Kidney (tissue), 14 donors: Measurements from ENCODE around the gene TAF1. TPM values are rescaled to one million over a fixed set of nuclear protein-coding genes. Genes with fewer than 3 reads are reported as not detected.
A peak's percentile ranks its signal among the peaks of the same experiment; 100 is the strongest.
"Not testable (repeated sequence)": the region's sequence is repeated elsewhere in the genome, so short reads cannot be mapped to it uniquely, and the experiment has no call there.

Experiments used
- DNase-seq, 5 donors: peaks; one replicate each; pipeline ENCODE4 v3.0.0-alpha.2; 2013 to 2020
- FAIRE-seq: peaks from 2 replicates; lab custom pipeline; 2012; peaks lifted over from hg19 to GRCh38; lab: Jason Lieb, UNC
- H3K27ac ChIP-seq, 2 donors: one replicate each; pipeline ENCODE4 v1.7.0; 2013; ENCODE audit warnings: low read depth in 2 of 2, low read length in 2 of 2, inconsistent platforms in 1 of 2
- H3K27me3 ChIP-seq: one replicate; pipeline ENCODE4 v1.7.1; 2013; ENCODE audit warnings: low read length, inconsistent platforms; ENCODE audit not compliant: control insufficient read depth, insufficient read depth
- H3K36me3 ChIP-seq, 3 donors: one replicate each; pipeline versions ENCODE4 v1.7.0 to v1.7.1; 2013; ENCODE audit warnings: low read length in 3 of 3, control low read depth in 1 of 3, inconsistent platforms in 1 of 3; ENCODE audit not compliant: insufficient read depth in 3 of 3, control insufficient read depth in 2 of 3
- H3K4me1 ChIP-seq, 3 donors: one replicate each; pipeline versions ENCODE4 v1.7.0 to v1.7.1; 2013; ENCODE audit warnings: low read length in 3 of 3, inconsistent platforms in 1 of 3, low read depth in 1 of 3; ENCODE audit not compliant: control insufficient read depth in 2 of 3, insufficient read depth in 2 of 3
- H3K4me3 ChIP-seq, 3 donors: one replicate each; pipeline versions ENCODE4 v1.7.0 to v1.8.1; 2013; ENCODE audit warnings: low read length in 3 of 3, control low read depth in 1 of 3, inconsistent platforms in 1 of 3
- H3K9ac ChIP-seq, 3 donors: one replicate each; pipeline versions ENCODE4 v1.7.0 to v1.7.1; 2013; ENCODE audit warnings: low read length in 3 of 3, control low read depth in 1 of 3, inconsistent platforms in 1 of 3
- H3K9me3 ChIP-seq, 3 donors: one replicate each; pipeline versions ENCODE4 v1.7.0 to v1.7.1; 2013; ENCODE audit warnings: low read length in 3 of 3, control low read depth in 1 of 3, inconsistent platforms in 1 of 3; ENCODE audit not compliant: control insufficient read depth in 2 of 3, insufficient read depth in 1 of 3
- CTCF ChIP-seq: IDR thresholded peaks from 3 replicates; pipeline ENCODE4 v1.5.1; 2012; ENCODE audit warnings: mild to moderate bottlenecking, moderate library complexity, borderline replicate concordance; ENCODE audit not compliant: insufficient read depth; ENCODE audit errors: extremely low read depth
- intact Hi-C: fragments of 100-400 bp; cut with DNase I; formaldehyde crosslinking; loops from one replicate; pipeline ENCODE4 v1.11.1; 2022
- polyA plus RNA-seq: library from polyadenylated mRNA; stranded (reverse); fragments of 350-450 nt; fragmentation: Illumina TruSeq; extraction: RNeasy Lipid Tissue Mini Kit (QIAGEN cat#74804); gene quantifications from one replicate; pipeline ENCODE4 v1.2.3, GENCODE V29; 2014; ENCODE audit warnings: low read depth, low replicate concordance; ENCODE audit not compliant: insufficient read depth
- total RNA-seq: library from RNA; stranded (reverse); fragmentation: NEBNext Ultra II Directional; extraction: Animal tissue kit (Norgen Biotek cat#: 25700); gene quantifications from one replicate; pipeline ENCODE4 v1.2.1, GENCODE V29; 2021
- donor health status: control.
- donor health status: control.
- donor health status: control.
- donor health status: control.
- donor health status: control.
- donor health status: DM: yes; HTN: yes; CAD: no.
- donor health status: Normal renal cell carcinoma (clear cell type).

TAF1 gene
- total and polyA plus RNA-seq, 2 donors from 2014 or later: 4.0 to 45.0 TPM

GRCh38 chrX:71393919-71394318 lies 27.8 kb downstream of the TAF1 start:
- Histone ChIP-seq H3K27ac (no peak overlapping the region), H3K4me3 (no peak overlapping the region), H3K4me1 (no peaks in the 10 kb centered on the region), H3K9me3 (no peaks in the 10 kb centered on the region), H3K9ac (no peak overlapping the region), H3K36me3 (peaks cover 2 to 29% (median 13%) of the 10 kb centered on the region in 3 donors), H3K27me3 (no peaks in the 10 kb centered on the region)
- DNase-seq (no peak), FAIRE-seq (no peak)
- TF ChIP-seq CTCF: no peak
- intact Hi-C loops: no loop called here

GRCh38 chrX:71396576-71396975 lies 30.4 kb downstream of the TAF1 start:
- no peaks in the 10 kb centered on the region for H3K27me3 ChIP-seq
- H3K36me3 ChIP-seq: peaks cover 0 to 29% (median 11%) of the 10 kb centered on the region in 3 donors
- intact Hi-C loops: no loop called here
- DNase-seq: no peak
- no peak overlapping the region for H3K27ac ChIP-seq
- no peak for TF ChIP-seq CTCF
- H3K4me1 ChIP-seq: no peaks in the 10 kb centered on the region
- no peaks in the 10 kb centered on the region for H3K9me3 ChIP-seq
- FAIRE-seq: no peak
- H3K4me3 ChIP-seq: no peak overlapping the region
- H3K9ac ChIP-seq: no peak overlapping the region

GRCh38 chrX:71400710-71401109 lies 34.6 kb downstream of the TAF1 start:
- FAIRE-seq: no peak

GRCh38 chrX:71416260-71416659 lies 50.1 kb downstream of the TAF1 start:
- H3K27ac ChIP-seq, H3K36me3 ChIP-seq, intact Hi-C loops, H3K4me3 ChIP-seq, H3K27me3 ChIP-seq, DNase-seq, H3K4me1 ChIP-seq, H3K9me3 ChIP-seq, H3K9ac ChIP-seq: not testable (repeated sequence)
- peak; percentile 3 for FAIRE-seq

More at GRCh38 chrX:71400710-71401109, 34.6 kb downstream of the TAF1 start:
- no peak for TF ChIP-seq CTCF
- intact Hi-C loops: no loop called here
- no peak overlapping the region for H3K9ac ChIP-seq
- H3K4me1 ChIP-seq: no peaks in the 10 kb centered on the region
- H3K27ac ChIP-seq: no peak overlapping the region
- H3K36me3 ChIP-seq: peaks cover 0 to 17% (median 8%) of the 10 kb centered on the region in 3 donors
- H3K4me3 ChIP-seq: no peak overlapping the region
- no peaks in the 10 kb centered on the region for H3K27me3 ChIP-seq
- DNase-seq: no peak
- no peaks in the 10 kb centered on the region for H3K9me3 ChIP-seq
